Stomach (tissue), 4 donors: Measurements from ENCODE around the gene LRSAM1.
"Not testable (repeated sequence)": the region's sequence is repeated elsewhere in the genome, so short reads cannot be mapped to it uniquely, and the experiment has no call there.

ENCODE experiments used
- POLR2A ChIP-seq, 4 donors: fragments of 450-650 bp; IDR thresholded peaks; one replicate each; pipeline ENCODE4 v1.6.1; 2016; ENCODE audit warnings: antibody characterized with exemption in 4 of 4, control low read depth in 2 of 4, mild to moderate bottlenecking in 1 of 4, moderate library complexity in 1 of 4
- POLR2AphosphoS5 ChIP-seq, 3 donors: sonication (generic); formaldehyde crosslinking; IDR thresholded peaks; one replicate each; pipeline ENCODE4 v1.6.1; 2016; ENCODE audit warnings: antibody characterized with exemption in 3 of 3
- TF ChIP-seq, protein P1 (sequence below), 7 experiments: fragments of 450-650 bp in 4 of 7; fragments of 200-600 bp in 3 of 7; sonication (generic) in 3 of 7; IDR thresholded peaks; one replicate each; pipeline ENCODE4 v1.5.1; 2016 to 2019; ENCODE audit warnings: antibody characterized with exemption in 7 of 7, control low read depth in 2 of 7, mild to moderate bottlenecking in 1 of 7

DNA sequence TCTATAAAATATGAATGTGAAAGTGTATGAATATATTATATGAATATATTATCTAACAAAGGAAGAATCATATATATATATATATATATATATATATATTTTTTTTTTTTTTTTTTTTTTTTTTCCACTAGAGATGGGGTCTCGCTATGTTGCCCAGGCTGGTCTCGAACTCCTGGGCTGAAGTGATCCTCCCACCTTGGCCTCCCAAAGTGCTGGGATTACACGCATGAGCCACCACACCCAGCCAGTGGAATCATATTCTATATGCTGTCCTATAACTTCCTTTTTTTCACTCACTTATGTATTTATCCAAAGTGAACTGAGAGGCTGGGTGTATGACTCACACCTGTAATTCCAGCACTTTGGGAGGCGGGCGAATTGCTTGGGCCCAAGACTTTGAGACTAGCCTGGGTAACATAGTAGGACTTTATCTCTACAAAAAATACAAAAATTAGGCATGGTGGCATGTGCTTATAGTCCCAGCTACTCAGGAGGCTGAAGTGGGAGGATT, 15.2 kb downstream of the LRSAM1 start:
- TF ChIP-seq, protein P1, sequence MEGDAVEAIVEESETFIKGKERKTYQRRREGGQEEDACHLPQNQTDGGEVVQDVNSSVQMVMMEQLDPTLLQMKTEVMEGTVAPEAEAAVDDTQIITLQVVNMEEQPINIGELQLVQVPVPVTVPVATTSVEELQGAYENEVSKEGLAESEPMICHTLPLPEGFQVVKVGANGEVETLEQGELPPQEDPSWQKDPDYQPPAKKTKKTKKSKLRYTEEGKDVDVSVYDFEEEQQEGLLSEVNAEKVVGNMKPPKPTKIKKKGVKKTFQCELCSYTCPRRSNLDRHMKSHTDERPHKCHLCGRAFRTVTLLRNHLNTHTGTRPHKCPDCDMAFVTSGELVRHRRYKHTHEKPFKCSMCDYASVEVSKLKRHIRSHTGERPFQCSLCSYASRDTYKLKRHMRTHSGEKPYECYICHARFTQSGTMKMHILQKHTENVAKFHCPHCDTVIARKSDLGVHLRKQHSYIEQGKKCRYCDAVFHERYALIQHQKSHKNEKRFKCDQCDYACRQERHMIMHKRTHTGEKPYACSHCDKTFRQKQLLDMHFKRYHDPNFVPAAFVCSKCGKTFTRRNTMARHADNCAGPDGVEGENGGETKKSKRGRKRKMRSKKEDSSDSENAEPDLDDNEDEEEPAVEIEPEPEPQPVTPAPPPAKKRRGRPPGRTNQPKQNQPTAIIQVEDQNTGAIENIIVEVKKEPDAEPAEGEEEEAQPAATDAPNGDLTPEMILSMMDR (IDR thresholded peaks at IDR 0.05), result not testable (repeated sequence)
- not testable (repeated sequence) for TF ChIP-seq POLR2AphosphoS5, POLR2A (IDR thresholded peaks at IDR 0.05)
